GM12878 (cell line): ENCODE measurements around the gene AP3S1. TPM values are rescaled to one million over a fixed set of nuclear protein-coding genes. Genes with fewer than 3 reads are reported as not detected.
A peak's percentile ranks its signal among the peaks of the same experiment; 100 is the strongest.

ENCODE experiments used
- ATAC-seq: fragments of 200-7000 bp; cut with Tn5 transposase; 3 replicates; pipeline ENCODE4 v1.9.1; 2020; ENCODE audit warnings: mild to moderate bottlenecking, moderate library complexity
- BruUV-seq: library from RNA; stranded (reverse); fragments of 400-500 nt; replicated peaks from 2 replicates; lab custom pipeline; 2021; lab: Mats Ljungman, UMichigan
- CTCF ChIA-PET: fragments of 300-600 bp; sonication (Branson Sonifier 250); formaldehyde crosslinking; extraction: SDS; loops from one replicate; lab custom pipeline; 2021; ENCODE audit warnings: inconsistent platforms; lab: Yijun Ruan, JAX
- POLR2A ChIA-PET: fragments of 350-600 bp; formaldehyde crosslinking; extraction: SDS; loops from one replicate; lab custom pipeline; 2021; ENCODE audit warnings: inconsistent platforms; lab: Charles Lee
- RAD21 ChIA-PET: fragments of 300-600 bp; sonication (Branson Sonifier 250); formaldehyde crosslinking; loops from one replicate; lab custom pipeline; 2023; ENCODE audit warnings: antibody characterized with exemption; ENCODE audit not compliant: unreplicated experiment; lab: Charles Lee
- SMC1A ChIA-PET: fragments of 300-600 bp; sonication (Branson Sonifier 250); formaldehyde crosslinking; loops from one replicate; lab custom pipeline; 2023; ENCODE audit not compliant: unreplicated experiment, uncharacterized antibody; lab: Charles Lee
- DNase-seq: peaks from one replicate; pipeline ENCODE4 v3.0.0-alpha.2; 2011; ENCODE audit warnings: low read depth, low spot score
- FAIRE-seq: peaks from 3 replicates; lab custom pipeline; 2011; peaks lifted over from hg19 to GRCh38; lab: Jason Lieb, UNC
- H2AFZ ChIP-seq: 2 replicates; pipeline ENCODE4 v1.6.0; 2011; ENCODE audit warnings: low read depth, low read length, control low read depth; ENCODE audit not compliant: control insufficient read depth
- H3K27ac ChIP-seq: 2 replicates; pipeline ENCODE4 v1.5.1; 2011; ENCODE audit warnings: control low read depth; ENCODE audit not compliant: control insufficient read depth, insufficient read depth
- H3K27me3 ChIP-seq, 2 experiments: replicated peaks in 1 of 2; 2 replicates each; pipeline versions ENCODE4 v1.6.0 to v1.6.1; 2011; ENCODE audit warnings: low read length in 1 of 2; ENCODE audit not compliant: control insufficient read depth in 2 of 2, insufficient read depth in 2 of 2
- H3K36me3 ChIP-seq, 2 experiments: 2 replicates each; pipeline ENCODE4 v1.5.1; 2011; ENCODE audit warnings: low read length in 1 of 2; ENCODE audit not compliant: control insufficient read depth in 2 of 2, insufficient read depth in 2 of 2
- H3K4me1 ChIP-seq: 2 replicates; pipeline ENCODE4 v1.6.1; 2011; ENCODE audit warnings: mild to moderate bottlenecking, low read length, moderate library complexity, mixed read lengths; ENCODE audit not compliant: control insufficient read depth, insufficient read depth
- H3K4me2 ChIP-seq: 2 replicates; pipeline ENCODE4 v1.6.0; 2011; ENCODE audit warnings: control low read depth; ENCODE audit not compliant: control insufficient read depth, insufficient read depth
- H3K4me3 ChIP-seq: fragments of 200-600 bp; sonication (generic); 2 replicates; pipeline ENCODE4 v1.5.1; 2016
- H3K79me2 ChIP-seq: 2 replicates; pipeline ENCODE4 v1.6.0; 2011; ENCODE audit warnings: low read length; ENCODE audit not compliant: control insufficient read depth, insufficient read depth
- H3K9ac ChIP-seq: 2 replicates; pipeline ENCODE4 v1.8.0; 2011; ENCODE audit warnings: low read length, control low read depth, mixed read lengths; ENCODE audit not compliant: control insufficient read depth, insufficient read depth
- H3K9me3 ChIP-seq: replicated peaks from 3 replicates; pipeline ENCODE4 v1.5.1; 2011; ENCODE audit warnings: mild to moderate bottlenecking, low read length; ENCODE audit not compliant: control insufficient read depth, insufficient read depth
- H4K20me1 ChIP-seq: 2 replicates; pipeline ENCODE4 v1.6.0; 2011; ENCODE audit not compliant: control insufficient read depth, insufficient read depth
- CHD1 ChIP-seq: IDR thresholded peaks from 2 replicates; pipeline ENCODE4 v1.6.1; 2012; ENCODE audit warnings: low read depth, low read length, improper control_type of control experiment
- CREB1 ChIP-seq: IDR thresholded peaks from 2 replicates; pipeline ENCODE4 v1.6.1; 2012; ENCODE audit warnings: low read depth, mild to moderate bottlenecking, inconsistent platforms
- HDAC6 ChIP-seq: fragments of 200-600 bp; sonication (generic); IDR thresholded peaks from one replicate; pipeline ENCODE4 v1.8.0; 2017; ENCODE audit warnings: antibody characterized with exemption; ENCODE audit not compliant: unreplicated experiment
- HDGF ChIP-seq: fragments of 450-650 bp; IDR thresholded peaks from 2 replicates; pipeline ENCODE4 v1.6.1; 2016; ENCODE audit warnings: antibody characterized with exemption
- KDM1A ChIP-seq: fragments of 200-600 bp; sonication (generic); IDR thresholded peaks from 2 replicates; pipeline ENCODE4 v1.6.1; 2016; ENCODE audit warnings: borderline replicate concordance
- NFYB ChIP-seq: IDR thresholded peaks from 2 replicates; pipeline ENCODE4 v1.6.1; 2011; ENCODE audit warnings: low read depth, mild to moderate bottlenecking, low read length, improper control_type of control experiment, moderate library complexity; ENCODE audit not compliant: insufficient read depth
- PAX5 ChIP-seq: IDR thresholded peaks from 2 replicates; pipeline ENCODE4 v1.6.1; 2011; ENCODE audit warnings: low read depth, low read length, borderline replicate concordance
- REST ChIP-seq: IDR thresholded peaks from 2 replicates; pipeline ENCODE4 v1.6.1; 2012; ENCODE audit warnings: mild to moderate bottlenecking, low read depth, low read length
- SRF ChIP-seq, 2 experiments: IDR thresholded peaks; 2 replicates each; pipeline ENCODE4 v1.6.1; 2011; ENCODE audit warnings: low read depth in 2 of 2, low read length in 2 of 2, mild to moderate bottlenecking in 1 of 2, moderate library complexity in 1 of 2
- STAT1 ChIP-seq: fragments of 450-650 bp; conservative IDR thresholded peaks from 2 replicates; pipeline ENCODE4 v1.6.1; 2014; ENCODE audit warnings: antibody characterized with exemption, mild to moderate bottlenecking
- ZBTB33 ChIP-seq: fragments of 450-650 bp; IDR thresholded peaks from 2 replicates; pipeline ENCODE4 v1.6.1; 2017; ENCODE audit warnings: mild to moderate bottlenecking
- WGBS: methylation state at CpG from one replicate; pipeline ENCODE4 v1.1.6; 2016; ENCODE audit warnings: low lambda C conversion rate; ENCODE audit not compliant: insufficient replicate concordance, insufficient coverage; ENCODE audit errors: missing lambda C conversion rate; 5-methylcytosine and 5-hydroxymethylcytosine counted together
- in situ Hi-C: fragments of 300-500 bp; cut with MboI; formaldehyde crosslinking; loops from 9 replicates; pipeline ENCODE4 v1.14.3; 2018; ENCODE audit warnings: mixed read lengths
- intact Hi-C: fragments of 100-400 bp; cut with micrococcal nuclease; formaldehyde crosslinking; loops from one replicate; pipeline ENCODE4 v1.14.2; 2022; ENCODE audit not compliant: unreplicated experiment
- polyA plus RNA-seq, 11 experiments: library from polyadenylated mRNA; depleted of rRNA in 4 of 11; unstranded in 6 of 11; stranded (reverse) in 5 of 11; fragments of >200 nt; fragmentation: Nextera tagmentation in 4 of 11; fragmentation: Illumina TruSeq in 1 of 11; extraction: Ambion mirVana in 4 of 11; extraction: Trizol in 1 of 11; gene quantifications; 1 replicate in 1 of 11; 2 replicates in 10 of 11; pipeline versions ENCODE4 v1.2.1 to v1.2.3, GENCODE V29; 2011 to 2016; ENCODE audit warnings: inconsistent platforms in 2 of 11, missing spikeins in 2 of 11, low read depth in 1 of 11
- total RNA-seq, 4 experiments: library from RNA; depleted of rRNA in 3 of 4; stranded (reverse); fragments of >200 nt in 3 of 4; fragmentation: Illumina TruSeq in 1 of 4; extraction: Trizol in 1 of 4; gene quantifications; 2 replicates each; pipeline versions ENCODE4 v1.2.1 to v1.2.3, GENCODE V29; 2013 to 2021

AP3S1 gene
- total and polyA plus RNA-seq, 10 of the 15 experiments (the other 5 are each of a cell fraction or from before 2014, with no cell fraction given), result 36.4 to 137 (median 67.5) TPM

- no peak for FAIRE-seq
- H2AFZ ChIP-seq, result no peak within 1 kb of the TSS; the same call in 1 of the 2 replicates
- RAD21 ChIA-PET, result no interaction called here
- no peak within 1 kb of the TSS for H3K9ac ChIP-seq
- DNase-seq, result no peak
- no peak within 1 kb of the TSS for H3K4me3 ChIP-seq
- no peak for TF ChIP-seq CREB1
- no peak for TF ChIP-seq KDM1A
- TF ChIP-seq HDAC6, result peak; percentile 4
- peaks cover 12 to 23% of the 10 kb centered on the region in 2 experiments for H3K27me3 ChIP-seq
- SMC1A ChIA-PET, result no interaction called here
- H3K9me3 ChIP-seq, result no peaks in the 10 kb centered on the region
- H3K4me2 ChIP-seq, result peak within 1 kb of the TSS; percentile 15
- WGBS, result 34% methylated on average over 52 of the region's 69 CpGs
- CTCF ChIA-PET, result no interaction called here
- ATAC-seq, result peak; percentile 21; the same call in 2 of the 3 replicates
- intact Hi-C loops (no loop called here), in situ Hi-C loops (no loop called here)
- BruUV-seq, result no TSS peak
- no peak within 1 kb of the TSS for H3K27ac ChIP-seq
- no peaks in the 10 kb centered on the region for H3K4me1 ChIP-seq
- H3K79me2 ChIP-seq, result no peaks in the 10 kb centered on the region
- POLR2A ChIA-PET, result no interaction called here
- no peaks in the 10 kb centered on the region for H3K36me3 ChIP-seq
- no peaks in the 10 kb centered on the region for H4K20me1 ChIP-seq
These were observed 25.3 kb upstream of the AP3S1 start, which contains the start of gene CDO1 for GRCh38 chr5:115816226-115817081. TSS of gene CDO1 (minus strand) at chr5:115816659. CDS start at chr5:115816397, 262 bp downstream.

- intact Hi-C loops, result no loop called here
- peaks cover 12 to 21% of the 10 kb centered on the region in 2 experiments for H3K27me3 ChIP-seq
- ATAC-seq (no peak), DNase-seq (no peak), FAIRE-seq (no peak)
- H3K9ac ChIP-seq, result no peak overlapping the region
- in situ Hi-C loops, result no loop called here
- 45% methylated on average over 7 of the region's 7 CpGs for WGBS
- H3K4me1 ChIP-seq, result no peaks in the 10 kb centered on the region
- no peak overlapping the region for H2AFZ ChIP-seq
- CTCF ChIA-PET, result no interaction called here
- H3K79me2 ChIP-seq, result no peaks in the 10 kb centered on the region
- RAD21 ChIA-PET, result no interaction called here
- H4K20me1 ChIP-seq, result no peaks in the 10 kb centered on the region
- no peaks in the 10 kb centered on the region for H3K36me3 ChIP-seq
- H3K27ac ChIP-seq, result no peak overlapping the region
- SMC1A ChIA-PET, result no interaction called here
- H3K4me3 ChIP-seq, result no peak overlapping the region
- BruUV-seq, result no TSS peak
- no peaks in the 10 kb centered on the region for H3K9me3 ChIP-seq
- no peak overlapping the region for H3K4me2 ChIP-seq
- POLR2A ChIA-PET, result no interaction called here
- TF ChIP-seq HDGF (no peak), PAX5 (no peak), STAT1 (no peak), REST (no peak), CHD1 (no peak), SRF (IDR thresholded peaks at IDR 0.05; ENCODE audit: low read depth in 2 of 2, low read length in 2 of 2) (no peak), NFYB (no peak), ZBTB33 (no peak)
These were observed 24.3 kb upstream of the AP3S1 start for GRCh38 chr5:115817386-115817785.
